Measurements from ENCODE around the gene LRRC61. TPM values are rescaled to one million over a fixed set of nuclear protein-coding genes. Genes with fewer than 3 reads are reported as not detected.
"Not testable (repeated sequence)": the region's sequence is repeated elsewhere in the genome, so short reads cannot be mapped to it uniquely, and the experiment has no call there.

LRRC61 gene
- total RNA-seq, 2 donors from 2014 or later: 0.77 to 27.0 TPM

DNA sequence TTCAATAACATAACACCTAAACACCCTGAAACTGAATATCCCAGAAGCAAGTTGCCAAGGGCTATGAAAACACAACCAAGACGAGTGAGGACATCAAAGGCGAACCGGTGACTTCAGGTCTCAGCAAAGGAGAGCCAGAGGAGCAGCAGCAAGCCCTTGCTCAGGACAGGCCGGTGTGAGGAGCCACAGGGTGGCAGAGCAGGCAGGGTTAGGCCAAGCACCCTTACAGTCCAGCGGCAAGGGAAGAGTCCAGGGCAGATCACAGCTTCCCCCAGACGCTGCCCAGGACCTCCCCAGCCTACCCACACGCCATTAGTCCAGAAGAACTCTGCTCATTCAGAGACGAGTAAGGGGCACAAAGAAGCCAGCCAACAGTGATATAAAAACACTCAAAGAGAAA lies 27.5 kb upstream of the LRRC61 start:
- H3K9ac ChIP-seq (ENCODE audit: extremely low read depth, low read length, poor library complexity, severe bottlenecking); H3K4me3 Mint-ChIP-seq; H3K9me3 Mint-ChIP-seq; H3K27ac Mint-ChIP-seq; H3K4me1 Mint-ChIP-seq; H3K27me3 Mint-ChIP-seq (ENCODE audit: insufficient read depth); H3K9me3 ChIP-seq (ENCODE audit: control insufficient read depth, low read length); H3K36me3 Mint-ChIP-seq (ENCODE audit: low read depth); H3K36me3 ChIP-seq (ENCODE audit: control insufficient read depth, insufficient read depth, low read length); DNase-seq; H3K4me3 ChIP-seq (ENCODE audit: low read length); H3K27ac ChIP-seq (ENCODE audit: low read depth, low read length); H3K27me3 ChIP-seq (ENCODE audit: control insufficient read depth, insufficient read depth, low read length, poor library complexity, severe bottlenecking); H3K4me1 ChIP-seq (ENCODE audit: control insufficient read depth, insufficient read depth, low read length): not testable (repeated sequence)
- WGBS, 2 experiments (ENCODE audit: insufficient coverage in 1 of 2, insufficient read length in 1 of 2): 80% methylated on average over 1 of the region's 8 CpGs; no CpG with 5 or more reads in 1 of the 2 experiments

DNA sequence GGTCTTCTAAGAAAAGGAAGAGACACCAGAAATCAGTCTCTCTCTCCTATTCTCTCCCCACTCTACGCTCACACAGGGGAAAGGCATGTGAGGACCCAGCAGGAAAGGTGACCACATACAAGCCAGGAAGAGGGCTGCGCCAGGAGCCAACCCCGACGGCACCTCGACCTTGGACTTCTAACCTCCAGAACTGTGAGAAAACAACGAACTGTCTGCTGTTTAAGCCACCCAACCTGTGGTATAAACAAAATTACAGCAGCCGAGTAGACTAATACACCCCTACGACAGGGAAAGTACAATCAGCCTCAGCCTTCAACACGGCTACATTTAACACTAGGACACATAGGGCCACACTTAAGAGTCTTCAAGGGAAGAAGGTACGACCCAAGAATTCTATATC lies 26.4 kb upstream of the LRRC61 start:
- H3K9me3 Mint-ChIP-seq; H3K27ac ChIP-seq (ENCODE audit: low read depth, low read length); H3K9me3 ChIP-seq (ENCODE audit: control insufficient read depth, low read length); H3K27me3 Mint-ChIP-seq (ENCODE audit: insufficient read depth); H3K27me3 ChIP-seq (ENCODE audit: control insufficient read depth, insufficient read depth, low read length, poor library complexity, severe bottlenecking); H3K36me3 Mint-ChIP-seq (ENCODE audit: low read depth); DNase-seq; H3K27ac Mint-ChIP-seq; H3K4me3 Mint-ChIP-seq; H3K4me1 ChIP-seq (ENCODE audit: control insufficient read depth, insufficient read depth, low read length); H3K4me1 Mint-ChIP-seq; H3K4me3 ChIP-seq (ENCODE audit: low read length); H3K36me3 ChIP-seq (ENCODE audit: control insufficient read depth, insufficient read depth, low read length); H3K9ac ChIP-seq (ENCODE audit: extremely low read depth, low read length, poor library complexity, severe bottlenecking): not testable (repeated sequence)
- 94% methylated on average over 9 of the region's 10 CpGs; no CpG with 5 or more reads in 1 of the 2 experiments for WGBS, 2 experiments (ENCODE audit: insufficient coverage in 1 of 2, insufficient read length in 1 of 2)

DNA sequence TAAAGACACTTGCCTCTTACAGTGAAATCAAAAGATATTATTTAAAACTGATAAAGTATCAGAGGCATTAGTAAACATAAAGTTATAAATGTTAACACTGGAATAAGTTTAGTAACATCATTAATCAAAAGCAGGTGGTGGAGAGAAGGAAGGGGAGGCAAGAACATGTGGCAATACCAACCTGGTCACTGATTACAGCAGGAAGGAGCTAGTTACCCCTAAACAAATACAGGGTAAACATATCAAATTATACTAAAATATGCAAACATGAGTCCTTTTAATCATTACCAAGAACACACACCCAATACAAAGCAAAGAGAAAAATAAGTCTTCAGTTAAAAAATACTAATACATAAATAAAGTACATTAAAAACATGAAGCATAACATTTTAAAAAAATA lies 25.2 kb upstream of the LRRC61 start:
- H3K27ac Mint-ChIP-seq; H3K27me3 ChIP-seq (ENCODE audit: control insufficient read depth, insufficient read depth, low read length, poor library complexity, severe bottlenecking); H3K4me3 Mint-ChIP-seq; H3K4me1 ChIP-seq (ENCODE audit: control insufficient read depth, insufficient read depth, low read length); H3K36me3 ChIP-seq (ENCODE audit: control insufficient read depth, insufficient read depth, low read length); H3K9me3 Mint-ChIP-seq; H3K4me1 Mint-ChIP-seq; H3K36me3 Mint-ChIP-seq (ENCODE audit: low read depth); DNase-seq; H3K4me3 ChIP-seq (ENCODE audit: low read length); H3K27me3 Mint-ChIP-seq (ENCODE audit: insufficient read depth); H3K9ac ChIP-seq (ENCODE audit: extremely low read depth, low read length, poor library complexity, severe bottlenecking); H3K27ac ChIP-seq (ENCODE audit: low read depth, low read length); H3K9me3 ChIP-seq (ENCODE audit: control insufficient read depth, low read length): not testable (repeated sequence)

DNA sequence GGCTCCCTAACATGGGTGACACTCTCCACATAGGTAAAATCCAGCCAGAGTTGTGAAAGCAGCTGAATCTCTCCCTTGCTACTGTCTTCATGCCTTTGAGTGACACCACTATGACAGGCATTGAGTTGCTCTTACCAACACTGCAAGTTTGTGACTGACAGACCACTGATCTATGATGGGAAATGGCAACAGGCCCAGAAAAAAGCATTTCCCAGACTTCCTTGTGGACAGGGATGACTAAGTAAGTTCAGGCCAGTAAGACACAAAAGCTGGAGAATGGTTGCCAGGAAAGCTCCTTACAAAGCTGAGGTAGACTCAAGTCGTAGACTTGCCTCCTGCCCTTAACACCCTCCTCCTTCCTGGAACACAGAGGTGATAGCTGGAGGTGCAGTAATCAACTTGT lies 20.2 kb upstream of the LRRC61 start:
- H3K27me3 Mint-ChIP-seq (ENCODE audit: insufficient read depth): not testable (repeated sequence)

DNA sequence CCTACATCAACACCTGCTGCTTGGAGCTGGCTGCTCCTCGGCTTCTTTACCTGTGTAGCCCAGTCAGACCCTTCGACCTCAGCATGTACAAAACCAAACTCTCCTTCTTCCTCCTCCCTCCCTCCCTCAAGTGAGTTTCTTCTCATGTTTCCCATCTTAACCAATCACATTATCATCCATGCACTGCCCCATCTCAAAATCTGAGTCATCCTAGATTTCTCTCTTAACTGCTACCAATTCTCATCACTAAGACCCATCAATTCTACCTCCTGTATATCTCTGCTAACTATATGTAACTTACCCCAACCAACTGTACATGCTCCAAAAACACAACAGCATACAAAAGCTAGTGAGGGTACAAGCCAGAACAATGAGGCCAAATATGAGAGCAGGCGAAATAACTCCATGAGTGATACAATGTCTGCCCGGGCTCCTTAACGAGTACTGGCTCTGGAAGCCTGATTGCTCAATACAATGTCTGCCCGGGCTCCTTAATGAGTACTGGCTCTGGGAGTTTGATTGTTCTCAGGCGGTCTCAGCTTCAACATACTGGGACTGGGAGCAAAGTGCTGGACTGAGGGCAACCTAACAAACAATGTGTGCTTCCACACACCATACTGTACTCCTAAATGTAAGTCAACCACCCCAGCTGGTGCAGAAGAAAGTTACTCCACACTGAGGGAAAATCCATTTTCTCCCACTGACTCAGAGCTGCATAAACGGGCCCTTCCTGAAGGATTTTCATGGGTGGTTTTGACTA lies 18.5 kb upstream of the LRRC61 start:
- not testable (repeated sequence) for H3K36me3 ChIP-seq (ENCODE audit: control insufficient read depth, insufficient read depth, low read length); H3K27ac Mint-ChIP-seq; H3K4me1 Mint-ChIP-seq; H3K36me3 Mint-ChIP-seq (ENCODE audit: low read depth); H3K4me3 ChIP-seq (ENCODE audit: low read length); H3K9me3 ChIP-seq (ENCODE audit: control insufficient read depth, low read length); DNase-seq; H3K9ac ChIP-seq (ENCODE audit: extremely low read depth, low read length, poor library complexity, severe bottlenecking); H3K4me1 ChIP-seq (ENCODE audit: control insufficient read depth, insufficient read depth, low read length); H3K27me3 ChIP-seq (ENCODE audit: control insufficient read depth, insufficient read depth, low read length, poor library complexity, severe bottlenecking); H3K27ac ChIP-seq (ENCODE audit: low read depth, low read length); H3K4me3 Mint-ChIP-seq
- 84 to 100% methylated on average over 1 to 6 of the region's 8 CpGs for WGBS, 2 experiments (ENCODE audit: insufficient coverage in 1 of 2, insufficient read length in 1 of 2)
- Mint-ChIP-seq H3K27me3 (ENCODE audit: insufficient read depth) (peaks cover 15% of the 10 kb centered on the region), H3K9me3 (peaks cover 19% of the 10 kb centered on the region)

More for the DNA sequence above, 20.2 kb upstream of the LRRC61 start:
- H3K4me3 ChIP-seq (ENCODE audit: low read length); H3K36me3 ChIP-seq (ENCODE audit: control insufficient read depth, insufficient read depth, low read length); H3K4me3 Mint-ChIP-seq; DNase-seq; H3K9me3 Mint-ChIP-seq; H3K27ac Mint-ChIP-seq; H3K9me3 ChIP-seq (ENCODE audit: control insufficient read depth, low read length); H3K27ac ChIP-seq (ENCODE audit: low read depth, low read length); H3K27me3 ChIP-seq (ENCODE audit: control insufficient read depth, insufficient read depth, low read length, poor library complexity, severe bottlenecking); H3K36me3 Mint-ChIP-seq (ENCODE audit: low read depth); H3K9ac ChIP-seq (ENCODE audit: extremely low read depth, low read length, poor library complexity, severe bottlenecking); H3K4me1 ChIP-seq (ENCODE audit: control insufficient read depth, insufficient read depth, low read length); H3K4me1 Mint-ChIP-seq: not testable (repeated sequence)
- WGBS, 2 experiments (ENCODE audit: insufficient coverage in 1 of 2, insufficient read length in 1 of 2): 88% methylated on average over 1 of the region's 1 CpG; no CpG with 5 or more reads in 1 of the 2 experiments

DNA sequence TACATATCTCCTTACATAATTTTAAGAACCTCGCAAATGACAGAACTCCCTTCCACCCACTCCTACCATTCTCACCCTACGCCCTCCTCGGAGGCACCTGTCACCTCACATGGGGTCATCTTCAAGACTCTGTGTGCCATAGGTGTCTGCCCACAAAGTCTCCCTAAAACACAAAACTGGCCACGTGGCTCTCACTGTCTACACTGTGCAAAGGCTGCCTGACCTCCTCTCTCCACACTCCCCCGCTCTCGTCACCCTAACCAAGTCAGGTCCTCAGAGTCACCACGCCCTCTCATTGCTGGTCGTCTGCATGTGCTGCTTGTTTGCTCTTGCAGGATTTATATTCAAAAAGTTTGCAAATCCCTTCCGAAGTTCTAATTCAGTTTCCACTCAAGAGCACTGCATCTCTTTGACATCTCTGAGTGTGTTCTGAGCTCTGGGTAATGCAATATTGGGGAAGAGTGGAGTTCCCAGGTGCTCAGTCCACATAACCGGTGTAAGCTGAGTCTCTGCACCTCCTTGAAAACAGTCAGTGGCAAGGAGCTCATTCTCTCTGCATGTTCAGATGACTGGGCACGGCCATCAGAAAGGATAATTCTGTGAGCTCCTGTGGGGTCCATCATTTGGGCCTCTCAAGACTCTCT lies 17.8 kb upstream of the LRRC61 start:
- not testable (repeated sequence) for H3K9ac ChIP-seq (ENCODE audit: extremely low read depth, low read length, poor library complexity, severe bottlenecking); H3K4me1 ChIP-seq (ENCODE audit: control insufficient read depth, insufficient read depth, low read length); H3K27ac Mint-ChIP-seq; H3K27ac ChIP-seq (ENCODE audit: low read depth, low read length); H3K4me3 Mint-ChIP-seq; DNase-seq; H3K36me3 ChIP-seq (ENCODE audit: control insufficient read depth, insufficient read depth, low read length); H3K36me3 Mint-ChIP-seq (ENCODE audit: low read depth); H3K4me3 ChIP-seq (ENCODE audit: low read length); H3K9me3 ChIP-seq (ENCODE audit: control insufficient read depth, low read length); H3K27me3 ChIP-seq (ENCODE audit: control insufficient read depth, insufficient read depth, low read length, poor library complexity, severe bottlenecking); H3K4me1 Mint-ChIP-seq
- WGBS, 2 experiments (ENCODE audit: insufficient coverage in 1 of 2, insufficient read length in 1 of 2): 86 to 95% methylated on average over 3 to 7 of the region's 11 CpGs
- peaks cover 19% of the 10 kb centered on the region for H3K9me3 Mint-ChIP-seq
- peaks cover 15% of the 10 kb centered on the region for H3K27me3 Mint-ChIP-seq (ENCODE audit: insufficient read depth)

DNA sequence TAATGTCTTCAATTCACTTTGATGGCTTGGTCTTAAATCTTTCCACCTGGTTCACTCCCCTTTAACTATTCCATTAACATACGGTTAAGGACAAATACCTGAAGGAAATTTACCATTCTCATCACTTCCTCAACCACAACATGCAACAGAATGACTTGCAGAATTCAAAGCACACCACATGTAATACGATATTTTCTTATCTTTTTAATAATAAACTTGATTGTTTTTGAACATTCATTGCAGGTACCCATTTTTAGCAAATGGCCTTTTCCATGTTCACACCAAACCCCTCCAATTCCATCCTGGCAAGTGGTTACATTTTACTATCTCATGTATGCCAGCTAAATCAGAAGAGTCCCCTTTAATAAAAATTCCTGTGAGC lies 17.3 kb upstream of the LRRC61 start:
- not testable (repeated sequence) for H3K27ac ChIP-seq (ENCODE audit: low read depth, low read length); H3K4me3 ChIP-seq (ENCODE audit: low read length); H3K9me3 ChIP-seq (ENCODE audit: control insufficient read depth, low read length); H3K36me3 Mint-ChIP-seq (ENCODE audit: low read depth); H3K4me1 Mint-ChIP-seq; H3K27ac Mint-ChIP-seq; H3K27me3 ChIP-seq (ENCODE audit: control insufficient read depth, insufficient read depth, low read length, poor library complexity, severe bottlenecking); H3K4me1 ChIP-seq (ENCODE audit: control insufficient read depth, insufficient read depth, low read length); H3K9ac ChIP-seq (ENCODE audit: extremely low read depth, low read length, poor library complexity, severe bottlenecking); H3K36me3 ChIP-seq (ENCODE audit: control insufficient read depth, insufficient read depth, low read length); H3K4me3 Mint-ChIP-seq; DNase-seq
- peaks cover 19% of the 10 kb centered on the region for H3K9me3 Mint-ChIP-seq
- peaks cover 15% of the 10 kb centered on the region for H3K27me3 Mint-ChIP-seq (ENCODE audit: insufficient read depth)
- 79% methylated on average over 2 of the region's 2 CpGs; no CpG with 5 or more reads in 1 of the 2 experiments for WGBS, 2 experiments (ENCODE audit: insufficient coverage in 1 of 2, insufficient read length in 1 of 2)

All from endodermal cell (in vitro differentiated cells).